ENCODE data around the gene IGFBP2.

- TF ChIP-seq ATF3 (IDR thresholded peaks at IDR 0.05; ENCODE audit: insufficient read depth, low read depth, low read length) (no peak), CTCF (IDR thresholded peaks at IDR 0.05; ENCODE audit: control extremely low read depth in 1 of 3, insufficient read depth in 1 of 3, low read depth in 1 of 3, low read length in 3 of 3) (no peak), POLR2A (IDR thresholded peaks at IDR 0.05; ENCODE audit: control extremely low read depth in 1 of 2, low read depth in 2 of 2, low read length in 2 of 2) (no peak), PHF8 (conservative IDR thresholded peaks at IDR 0.05; ENCODE audit: low read depth, low read length) (no peak), BCL11A (IDR thresholded peaks at IDR 0.05; ENCODE audit: low read depth in 2 of 2, low read length in 2 of 2) (no peak)
Measured at GRCh38 chr2:216683846-216684245, 50.6 kb downstream of the IGFBP2 start.

All from H1 (cell line).